GM08714 (cell line): ENCODE measurements around the gene ZNF76.

Source experiments
- H3K4me3 ChIP-seq: fragments of 200-500 bp; sonication (Bioruptor generic); 2 replicates; pipeline ENCODE4 v1.5.1; 2014; ENCODE audit warnings: mild to moderate bottlenecking, low read length, inconsistent platforms
- ZNF274 ChIP-seq: IDR thresholded peaks from 2 replicates; pipeline ENCODE4 v1.6.1; 2012; ENCODE audit warnings: mild to moderate bottlenecking, low read depth, low read length

The ZNF76 gene

GRCh38 chr6:35224720-35225119, 34.8 kb upstream of the ZNF76 start:
- TF ChIP-seq ZNF274: no peak
- H3K4me3 ChIP-seq: no peak overlapping the region

- TF ChIP-seq ZNF274: no peak
- H3K4me3 ChIP-seq: no peak overlapping the region
Measured at GRCh38 chr6:35228481-35228880, 31.1 kb upstream of the ZNF76 start.

GRCh38 chr6:35229304-35229703, 30.2 kb upstream of the ZNF76 start:
- H3K4me3 ChIP-seq: no peak overlapping the region
- no peak for TF ChIP-seq ZNF274

- no peak for TF ChIP-seq ZNF274
- no peak overlapping the region for H3K4me3 ChIP-seq
Measured at GRCh38 chr6:35230498-35230897, 29.0 kb upstream of the ZNF76 start.

GRCh38 chr6:35230950-35231349, 28.6 kb upstream of the ZNF76 start:
- H3K4me3 ChIP-seq: no peak overlapping the region
- no peak for TF ChIP-seq ZNF274

- no peak for TF ChIP-seq ZNF274
- H3K4me3 ChIP-seq: no peak overlapping the region
Measured at GRCh38 chr6:35231563-35231962, 28.0 kb upstream of the ZNF76 start.

GRCh38 chr6:35234901-35235300, 24.6 kb upstream of the ZNF76 start:
- no peak for TF ChIP-seq ZNF274

GRCh38 chr6:35236223-35236622, 23.3 kb upstream of the ZNF76 start:
- TF ChIP-seq ZNF274: no peak
- no peak overlapping the region for H3K4me3 ChIP-seq

More at GRCh38 chr6:35234901-35235300, 24.6 kb upstream of the ZNF76 start:
- no peak overlapping the region for H3K4me3 ChIP-seq

- TF ChIP-seq ZNF274: no peak
- no peak overlapping the region for H3K4me3 ChIP-seq
Measured at GRCh38 chr6:35237476-35237875, 22.1 kb upstream of the ZNF76 start.

- no peak overlapping the region for H3K4me3 ChIP-seq
- TF ChIP-seq ZNF274: no peak
Measured at GRCh38 chr6:35238843-35239289, 20.7 kb upstream of the ZNF76 start.

- TF ChIP-seq ZNF274: no peak
- no peak overlapping the region for H3K4me3 ChIP-seq
Measured at GRCh38 chr6:35239581-35239980, 20.0 kb upstream of the ZNF76 start.

- no peak overlapping the region for H3K4me3 ChIP-seq
- no peak for TF ChIP-seq ZNF274
Measured at GRCh38 chr6:35240838-35241801, 18.4 kb upstream of the ZNF76 start.

- no peak for TF ChIP-seq ZNF274
- no peak overlapping the region for H3K4me3 ChIP-seq
Measured at GRCh38 chr6:35242486-35242885, 17.0 kb upstream of the ZNF76 start.

GRCh38 chr6:35242906-35243305, 16.6 kb upstream of the ZNF76 start:
- H3K4me3 ChIP-seq: no peak overlapping the region
- no peak for TF ChIP-seq ZNF274

GRCh38 chr6:35243386-35243958, 16.1 kb upstream of the ZNF76 start:
- H3K4me3 ChIP-seq: no peak overlapping the region
- no peak for TF ChIP-seq ZNF274
